ENCODE measurements around the gene SLC39A7.

The SLC39A7 gene

GRCh38 chr6:33166363-33166762, 34.3 kb upstream of the SLC39A7 start:
- no peak overlapping the region for H3K23ac ChIP-seq (ENCODE audit: low read length)
- no peak overlapping the region for H2BK120ac ChIP-seq (ENCODE audit: insufficient read depth, low read length, poor library complexity)
- H3K36me3 ChIP-seq (ENCODE audit: control insufficient read depth in 1 of 2, insufficient read depth in 2 of 2, low read length in 2 of 2), result no peaks in the 10 kb centered on the region
- H4K8ac ChIP-seq (ENCODE audit: low read depth, low read length), result no peak overlapping the region
- no peak overlapping the region for H3K4me2 ChIP-seq (ENCODE audit: low read length)
- peaks cover 0 to 4% of the 10 kb centered on the region in 2 experiments for H3K4me1 ChIP-seq (ENCODE audit: control insufficient read depth in 1 of 2, insufficient read depth in 2 of 2, low read length in 2 of 2)
- H3K4ac ChIP-seq (ENCODE audit: low read depth, low read length), result no peak overlapping the region
- H3K79me2 ChIP-seq (ENCODE audit: control insufficient read depth, insufficient read depth, low read length, poor library complexity), result no peaks in the 10 kb centered on the region
- peaks cover 3% of the 10 kb centered on the region for H3K79me1 ChIP-seq (ENCODE audit: low read length)
- H3K18ac ChIP-seq (ENCODE audit: low read length), result no peak overlapping the region
- no peak overlapping the region for H3K27ac ChIP-seq (ENCODE audit: low read depth, low read length)
- H2BK12ac ChIP-seq (ENCODE audit: low read length), result no peak overlapping the region
- no peak for DNase-seq
- H3K27me3 ChIP-seq (ENCODE audit: insufficient read depth, low read length), result no peaks in the 10 kb centered on the region
- H3K4me3 ChIP-seq (ENCODE audit: low read depth, low read length), result no peak overlapping the region
- no peak overlapping the region for H2BK5ac ChIP-seq (ENCODE audit: low read depth, low read length, poor library complexity)
- no peak overlapping the region for H3K14ac ChIP-seq (ENCODE audit: low read length)
- no peak overlapping the region for H4K12ac ChIP-seq (ENCODE audit: low read depth, low read length)
- no peak overlapping the region for H3K9ac ChIP-seq (ENCODE audit: low read length)
- no peak overlapping the region for H2AK5ac ChIP-seq (ENCODE audit: low read length)
- WGBS (ENCODE audit: extremely low coverage, insufficient coverage, insufficient read length), result no CpG with 5 or more reads among the region's 6 CpGs
- no peaks in the 10 kb centered on the region for H3K9me3 ChIP-seq (ENCODE audit: insufficient read depth, low read depth, low read length)
- H2AFZ ChIP-seq (ENCODE audit: insufficient read depth, low read length, poor library complexity), result no peak overlapping the region
- no peak overlapping the region for H4K91ac ChIP-seq (ENCODE audit: low read depth, low read length)

- no peaks in the 10 kb centered on the region for H3K79me2 ChIP-seq (ENCODE audit: control insufficient read depth, insufficient read depth, low read length, poor library complexity)
- WGBS (ENCODE audit: extremely low coverage, insufficient coverage, insufficient read length), result no CpG with 5 or more reads among the region's 7 CpGs
Measured at GRCh38 chr6:33166811-33167210, 33.9 kb upstream of the SLC39A7 start.

GRCh38 chr6:33167374-33168283, 33.0 kb upstream of the SLC39A7 start:
- no peaks in the 10 kb centered on the region for H3K4me1 ChIP-seq (ENCODE audit: control insufficient read depth in 1 of 2, insufficient read depth in 2 of 2, low read length in 2 of 2)
- H4K12ac ChIP-seq (ENCODE audit: low read depth, low read length), result no peak overlapping the region
- H3K4ac ChIP-seq (ENCODE audit: low read depth, low read length), result no peak overlapping the region
- no peaks in the 10 kb centered on the region for H3K9me3 ChIP-seq (ENCODE audit: insufficient read depth, low read depth, low read length)
- no peaks in the 10 kb centered on the region for H3K27me3 ChIP-seq (ENCODE audit: insufficient read depth, low read length)
- no peak overlapping the region for H2AK5ac ChIP-seq (ENCODE audit: low read length)
- H3K4me2 ChIP-seq (ENCODE audit: low read length), result no peak overlapping the region
- H3K79me2 ChIP-seq (ENCODE audit: control insufficient read depth, insufficient read depth, low read length, poor library complexity), result no peaks in the 10 kb centered on the region
- no peak overlapping the region for H4K8ac ChIP-seq (ENCODE audit: low read depth, low read length)
- no peak overlapping the region for H2BK120ac ChIP-seq (ENCODE audit: insufficient read depth, low read length, poor library complexity)
- no peaks in the 10 kb centered on the region for H3K36me3 ChIP-seq (ENCODE audit: control insufficient read depth in 1 of 2, insufficient read depth in 2 of 2, low read length in 2 of 2)
- H3K9ac ChIP-seq (ENCODE audit: low read length), result no peak overlapping the region
- no peak overlapping the region for H2BK5ac ChIP-seq (ENCODE audit: low read depth, low read length, poor library complexity)
- H3K14ac ChIP-seq (ENCODE audit: low read length), result no peak overlapping the region
- H3K23ac ChIP-seq (ENCODE audit: low read length), result no peak overlapping the region
- H3K4me3 ChIP-seq (ENCODE audit: low read depth, low read length), result no peak overlapping the region
- H4K91ac ChIP-seq (ENCODE audit: low read depth, low read length), result no peak overlapping the region
- no peak overlapping the region for H3K27ac ChIP-seq (ENCODE audit: low read depth, low read length)
- no peak overlapping the region for H2BK12ac ChIP-seq (ENCODE audit: low read length)
- H3K79me1 ChIP-seq (ENCODE audit: low read length), result no peaks in the 10 kb centered on the region
- DNase-seq, result no peak
- WGBS (ENCODE audit: extremely low coverage, insufficient coverage, insufficient read length), result no CpG with 5 or more reads among the region's 19 CpGs
- no peak overlapping the region for H2AFZ ChIP-seq (ENCODE audit: insufficient read depth, low read length, poor library complexity)
- H3K18ac ChIP-seq (ENCODE audit: low read length), result no peak overlapping the region

More at GRCh38 chr6:33166811-33167210, 33.9 kb upstream of the SLC39A7 start:
- Histone ChIP-seq H3K14ac (ENCODE audit: low read length) (no peak overlapping the region), H3K4me3 (ENCODE audit: low read depth, low read length) (no peak overlapping the region), H2BK120ac (ENCODE audit: insufficient read depth, low read length, poor library complexity) (no peak overlapping the region), H3K4ac (ENCODE audit: low read depth, low read length) (no peak overlapping the region), H2BK5ac (ENCODE audit: low read depth, low read length, poor library complexity) (no peak overlapping the region), H4K12ac (ENCODE audit: low read depth, low read length) (no peak overlapping the region), H4K8ac (ENCODE audit: low read depth, low read length) (no peak overlapping the region), H3K4me1 (ENCODE audit: control insufficient read depth in 1 of 2, insufficient read depth in 2 of 2, low read length in 2 of 2) (peaks cover 0 to 2% of the 10 kb centered on the region in 2 experiments), H3K9me3 (ENCODE audit: insufficient read depth, low read depth, low read length) (no peaks in the 10 kb centered on the region), H3K27ac (ENCODE audit: low read depth, low read length) (no peak overlapping the region), H4K91ac (ENCODE audit: low read depth, low read length) (no peak overlapping the region), H3K36me3 (ENCODE audit: control insufficient read depth in 1 of 2, insufficient read depth in 2 of 2, low read length in 2 of 2) (no peaks in the 10 kb centered on the region), H3K18ac (ENCODE audit: low read length) (no peak overlapping the region), H2AK5ac (ENCODE audit: low read length) (no peak overlapping the region), H3K4me2 (ENCODE audit: low read length) (no peak overlapping the region), H3K23ac (ENCODE audit: low read length) (no peak overlapping the region), H3K27me3 (ENCODE audit: insufficient read depth, low read length) (no peaks in the 10 kb centered on the region), H2AFZ (ENCODE audit: insufficient read depth, low read length, poor library complexity) (no peak overlapping the region), H3K9ac (ENCODE audit: low read length) (no peak overlapping the region), H3K79me1 (ENCODE audit: low read length) (peaks cover under 1% of the 10 kb centered on the region), H2BK12ac (ENCODE audit: low read length) (no peak overlapping the region)
- no peak for DNase-seq

GRCh38 chr6:33168284-33168601, 32.4 kb upstream of the SLC39A7 start:
- Histone ChIP-seq H3K4me3 (ENCODE audit: low read depth, low read length) (no peak overlapping the region), H3K18ac (ENCODE audit: low read length) (no peak overlapping the region), H3K4me2 (ENCODE audit: low read length) (no peak overlapping the region), H3K27ac (ENCODE audit: low read depth, low read length) (no peak overlapping the region), H4K8ac (ENCODE audit: low read depth, low read length) (no peak overlapping the region), H4K12ac (ENCODE audit: low read depth, low read length) (no peak overlapping the region), H3K79me2 (ENCODE audit: control insufficient read depth, insufficient read depth, low read length, poor library complexity) (no peaks in the 10 kb centered on the region), H3K9me3 (ENCODE audit: insufficient read depth, low read depth, low read length) (no peaks in the 10 kb centered on the region), H3K9ac (ENCODE audit: low read length) (no peak overlapping the region), H2AK5ac (ENCODE audit: low read length) (no peak overlapping the region), H3K36me3 (ENCODE audit: control insufficient read depth in 1 of 2, insufficient read depth in 2 of 2, low read length in 2 of 2) (no peaks in the 10 kb centered on the region), H2AFZ (ENCODE audit: insufficient read depth, low read length, poor library complexity) (no peak overlapping the region), H3K23ac (ENCODE audit: low read length) (no peak overlapping the region), H3K4ac (ENCODE audit: low read depth, low read length) (no peak overlapping the region), H2BK120ac (ENCODE audit: insufficient read depth, low read length, poor library complexity) (no peak overlapping the region), H3K27me3 (ENCODE audit: insufficient read depth, low read length) (no peaks in the 10 kb centered on the region), H2BK5ac (ENCODE audit: low read depth, low read length, poor library complexity) (no peak overlapping the region), H3K79me1 (ENCODE audit: low read length) (no peaks in the 10 kb centered on the region), H2BK12ac (ENCODE audit: low read length) (no peak overlapping the region), H3K14ac (ENCODE audit: low read length) (no peak overlapping the region), H3K4me1 (ENCODE audit: control insufficient read depth in 1 of 2, insufficient read depth in 2 of 2, low read length in 2 of 2) (no peaks in the 10 kb centered on the region), H4K91ac (ENCODE audit: low read depth, low read length) (no peak overlapping the region)
- no peak for DNase-seq
- WGBS (ENCODE audit: extremely low coverage, insufficient coverage, insufficient read length), result no CpG with 5 or more reads among the region's 6 CpGs

Data from trophoblast cell (in vitro differentiated cells and primary cell).